OCI-LY7 (cell line): ENCODE results near the gene CLVS2. TPM values are rescaled to one million over a fixed set of nuclear protein-coding genes. Genes with fewer than 3 reads are reported as not detected.

Source experiments
- BruUV-seq: library from RNA; stranded (reverse); fragments of 400-500 nt; replicated peaks from 2 replicates; lab custom pipeline; 2021; lab: Mats Ljungman, UMichigan
- CTCF ChIA-PET: fragments of 300-600 bp; sonication (Branson Sonifier 250); formaldehyde crosslinking; loops from one replicate; lab custom pipeline; 2022; ENCODE audit warnings: antibody characterized with exemption; ENCODE audit not compliant: unreplicated experiment; lab: Charles Lee
- POLR2A ChIA-PET: fragments of 300-600 bp; sonication (Branson Sonifier 250); formaldehyde crosslinking; loops from one replicate; lab custom pipeline; 2022; ENCODE audit warnings: antibody characterized with exemption; lab: Charles Lee
- DNase-seq: peaks from one replicate; pipeline ENCODE4 v3.0.0-alpha.2; 2015; ENCODE audit warnings: low spot score
- H2AFZ ChIP-seq: fragments of 200-600 bp; sonication (generic), shearing (Covaris generic); 2 replicates; pipeline ENCODE4 v1.6.1; 2014; ENCODE audit warnings: mild to moderate bottlenecking, antibody characterized with exemption, low read length, moderate library complexity
- H3K27ac ChIP-seq: fragments of 200-600 bp; sonication (generic); 2 replicates; pipeline ENCODE4 v1.5.1; 2014; ENCODE audit warnings: mixed run types, low read depth, mild to moderate bottlenecking, moderate library complexity, low read length, inconsistent platforms; ENCODE audit not compliant: poor library complexity, severe bottlenecking
- H3K36me3 ChIP-seq: fragments of 200-600 bp; sonication (generic); 2 replicates; pipeline ENCODE4 v1.6.1; 2014; ENCODE audit warnings: mild to moderate bottlenecking, antibody characterized with exemption, low read length, moderate library complexity, mixed read lengths; ENCODE audit not compliant: insufficient read depth
- H3K4me1 ChIP-seq: fragments of 200-600 bp; sonication (generic); 2 replicates; pipeline ENCODE4 v1.5.1; 2014; ENCODE audit warnings: mild to moderate bottlenecking, low read length; ENCODE audit not compliant: insufficient read depth, poor library complexity, severe bottlenecking
- H3K4me2 ChIP-seq: fragments of 200-600 bp; sonication (generic); 2 replicates; pipeline ENCODE4 v1.6.1; 2014; ENCODE audit warnings: mild to moderate bottlenecking, low read length
- H3K4me3 ChIP-seq: fragments of 200-600 bp; sonication (generic); 2 replicates; pipeline ENCODE4 v1.5.1; 2014; ENCODE audit warnings: mild to moderate bottlenecking, low read depth, low read length; ENCODE audit not compliant: poor library complexity, severe bottlenecking
- H3K79me2 ChIP-seq: fragments of 200-600 bp; sonication (generic); 2 replicates; pipeline ENCODE4 v1.6.1; 2016; ENCODE audit warnings: low read depth, mild to moderate bottlenecking, low read length, moderate library complexity, mixed read lengths; ENCODE audit not compliant: insufficient read depth
- H3K9me2 ChIP-seq: fragments of 200-600 bp; sonication (generic); 2 replicates; pipeline ENCODE4 v1.6.1; 2016; ENCODE audit warnings: mild to moderate bottlenecking, low read length, mixed read lengths; ENCODE audit not compliant: insufficient read depth
- H3K9me3 ChIP-seq: fragments of 200-600 bp; sonication (generic); 2 replicates; pipeline ENCODE4 v1.6.1; 2014; ENCODE audit warnings: mild to moderate bottlenecking, mixed run types, low read length, mixed read lengths
- H4K20me1 ChIP-seq: fragments of 200-600 bp; sonication (generic); 2 replicates; pipeline ENCODE4 v1.6.1; 2014; ENCODE audit warnings: mild to moderate bottlenecking, antibody characterized with exemption, low read length, moderate library complexity, mixed read lengths; ENCODE audit not compliant: insufficient read depth
- CTCF ChIP-seq: fragments of 200-600 bp; sonication (generic); conservative IDR thresholded peaks from 2 replicates; pipeline ENCODE4 v1.5.1; 2014; ENCODE audit warnings: mild to moderate bottlenecking, antibody characterized with exemption, low read length, moderate library complexity, mixed read lengths
- EZH2phosphoT487 ChIP-seq: fragments of 200-600 bp; sonication (generic); IDR thresholded peaks from 2 replicates; pipeline ENCODE4 v1.6.1; 2018; ENCODE audit warnings: low read depth, borderline replicate concordance, mild to moderate bottlenecking, mixed run types, antibody characterized with exemption, low read length, moderate library complexity, mixed read lengths
- intact Hi-C: fragments of 100-400 bp; cut with micrococcal nuclease; formaldehyde crosslinking; loops from one replicate; pipeline ENCODE4 v1.10.0; 2022; ENCODE audit not compliant: unreplicated experiment
- total RNA-seq, 2 experiments: library from RNA; depleted of rRNA in 1 of 2; stranded (reverse); fragments of >200 nt in 1 of 2; shearing (Covaris generic) in 1 of 2; gene quantifications; 2 replicates each; pipeline ENCODE4 v1.2.3, GENCODE V29; 2014 to 2022

CLVS2 gene
- total RNA-seq, 2 experiments from 2014 or later, result not detected

GRCh38 chr6:123024976-123025375 lies 28.9 kb downstream of the CLVS2 start:
- POLR2A ChIA-PET, result no interaction called here
- no TSS peak for BruUV-seq
- intact Hi-C loops, result no loop called here

GRCh38 chr6:123027408-123027807 lies 31.4 kb downstream of the CLVS2 start:
- H3K27ac ChIP-seq, result no peak overlapping the region
- no peaks in the 10 kb centered on the region for H4K20me1 ChIP-seq
- BruUV-seq, result no TSS peak
- H3K36me3 ChIP-seq, result no peaks in the 10 kb centered on the region
- intact Hi-C loops, result no loop called here
- DNase-seq, result no peak
- H3K4me1 ChIP-seq, result peaks cover 4% of the 10 kb centered on the region
- no peaks in the 10 kb centered on the region for H3K9me3 ChIP-seq
- no peak overlapping the region for H3K4me2 ChIP-seq
- H2AFZ ChIP-seq, result no peak overlapping the region
- no peak for TF ChIP-seq EZH2phosphoT487
- no peak for TF ChIP-seq CTCF
- H3K4me3 ChIP-seq, result no peak overlapping the region
- ChIA-PET POLR2A (no interaction called here), CTCF (no interaction called here)
- no peaks in the 10 kb centered on the region for H3K9me2 ChIP-seq
- H3K79me2 ChIP-seq, result no peaks in the 10 kb centered on the region

More at GRCh38 chr6:123024976-123025375, 28.9 kb downstream of the CLVS2 start:
- TF ChIP-seq CTCF, result no peak
- TF ChIP-seq EZH2phosphoT487, result no peak
- H3K4me3 ChIP-seq, result no peak overlapping the region
- H3K79me2 ChIP-seq, result no peaks in the 10 kb centered on the region
- no peaks in the 10 kb centered on the region for H3K9me2 ChIP-seq
- no peak overlapping the region for H3K27ac ChIP-seq
- CTCF ChIA-PET, result no interaction called here
- H2AFZ ChIP-seq, result no peak overlapping the region
- no peaks in the 10 kb centered on the region for H3K9me3 ChIP-seq
- H4K20me1 ChIP-seq, result no peaks in the 10 kb centered on the region
- H3K4me1 ChIP-seq, result peaks cover 4% of the 10 kb centered on the region
- H3K4me2 ChIP-seq, result no peak overlapping the region
- no peaks in the 10 kb centered on the region for H3K36me3 ChIP-seq
- DNase-seq, result no peak

- H3K4me1 ChIP-seq, result no peaks in the 10 kb centered on the region
- H3K4me3 ChIP-seq, result no peak overlapping the region
- BruUV-seq, result no TSS peak
- H3K27ac ChIP-seq, result no peak overlapping the region
- no peaks in the 10 kb centered on the region for H3K79me2 ChIP-seq
- no peaks in the 10 kb centered on the region for H3K9me2 ChIP-seq
- ChIA-PET CTCF (no interaction called here), POLR2A (no interaction called here)
- DNase-seq, result no peak
- no peaks in the 10 kb centered on the region for H3K9me3 ChIP-seq
- H3K4me2 ChIP-seq, result no peak overlapping the region
- no peaks in the 10 kb centered on the region for H3K36me3 ChIP-seq
- intact Hi-C loops, result no loop called here
- TF ChIP-seq CTCF, result no peak
- H2AFZ ChIP-seq, result no peak overlapping the region
- H4K20me1 ChIP-seq, result no peaks in the 10 kb centered on the region
Measured at GRCh38 chr6:123028263-123028662, 32.2 kb downstream of the CLVS2 start.
